C4-2B (cell line): ENCODE data around the gene WWC1.

Source experiments
- H3K27ac ChIP-seq: fragments of 450-650 bp; 2 replicates; pipeline ENCODE4 v1.5.1; 2017
- CTCF ChIP-seq: fragments of 450-650 bp; conservative IDR thresholded peaks from 2 replicates; pipeline ENCODE4 v1.5.1; 2017; ENCODE audit warnings: mild to moderate bottlenecking
- ZFX ChIP-seq: fragments of 450-650 bp; IDR thresholded peaks from 2 replicates; pipeline ENCODE4 v1.6.1; 2017

WWC1 gene

GRCh38 chr5:168296682-168297081 is 5.2 kb downstream of the WWC1 start:
- no peak overlapping the region for H3K27ac ChIP-seq
- TF ChIP-seq CTCF, result no peak

DNA sequence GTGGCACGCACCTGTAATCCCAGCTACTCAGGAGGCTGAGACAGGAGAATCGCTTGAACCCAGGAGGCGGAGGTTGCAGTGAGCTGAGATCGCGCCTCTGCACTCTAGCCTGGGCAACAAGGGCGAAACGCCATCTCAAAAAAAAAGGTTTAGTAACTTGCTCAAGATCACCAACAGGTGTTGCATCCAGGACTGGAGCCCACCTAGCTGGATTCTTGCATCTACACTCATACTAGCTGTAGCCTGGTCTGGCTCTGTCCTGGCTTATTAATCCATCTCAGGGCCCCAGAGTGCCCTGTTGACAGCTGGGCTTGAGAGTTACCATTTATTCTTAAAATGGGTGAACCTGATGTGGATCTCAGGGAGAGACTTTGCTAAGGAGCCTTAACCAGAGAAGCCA is 7.5 kb downstream of the WWC1 start:
- no peak overlapping the region for H3K27ac ChIP-seq

DNA sequence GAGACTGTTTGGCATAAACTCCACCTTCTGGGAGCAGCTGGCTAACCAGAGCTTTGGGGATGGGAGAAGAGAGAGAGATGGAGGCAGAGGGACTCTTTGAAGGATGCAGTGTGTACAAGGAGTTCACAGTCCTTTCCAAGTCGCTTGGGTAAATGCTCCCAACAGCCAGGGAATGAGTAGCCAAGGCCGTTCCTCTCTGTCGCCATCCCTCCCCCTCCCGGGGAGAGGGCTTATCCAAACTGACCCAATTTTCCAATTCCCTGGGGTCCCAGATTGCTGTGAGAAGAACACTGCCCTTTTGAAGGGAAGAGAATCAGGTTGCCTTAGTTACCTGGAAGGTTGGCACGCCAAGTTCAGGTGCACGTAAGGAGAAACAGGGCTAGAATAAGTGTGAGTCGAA is 7.9 kb downstream of the WWC1 start:
- H3K27ac ChIP-seq, result no peak overlapping the region
- TF ChIP-seq ZFX (no peak), CTCF (no peak)

More for the DNA sequence above, 7.5 kb downstream of the WWC1 start:
- TF ChIP-seq CTCF (no peak), ZFX (no peak)

GRCh38 chr5:168300326-168301182 is 9.1 kb downstream of the WWC1 start:
- TF ChIP-seq ZFX (no peak), CTCF (no peak)
- no peak overlapping the region for H3K27ac ChIP-seq

- TF ChIP-seq CTCF, result no peak
- TF ChIP-seq ZFX, result no peak
- no peak overlapping the region for H3K27ac ChIP-seq
Observed at GRCh38 chr5:168301593-168302390, 10.3 kb downstream of the WWC1 start.

DNA sequence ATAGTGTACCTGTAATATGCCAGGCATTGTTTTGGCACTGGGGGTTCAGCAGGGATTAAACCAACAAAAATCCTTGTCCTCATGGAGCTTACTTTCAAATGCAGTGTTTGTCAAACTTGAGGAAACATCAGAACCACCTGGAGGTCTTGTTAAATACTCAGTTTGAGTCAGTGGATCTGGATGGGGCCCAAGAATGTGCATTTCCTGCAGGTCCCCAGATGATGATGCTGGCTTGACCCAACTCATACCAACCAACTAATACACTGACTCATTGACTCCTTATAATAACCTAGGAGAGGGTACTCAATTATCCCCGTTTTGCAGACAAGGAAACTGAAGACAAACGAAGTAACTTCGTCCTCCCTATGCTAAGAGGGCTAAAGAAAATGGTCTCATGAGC is 11.3 kb downstream of the WWC1 start:
- no peak overlapping the region for H3K27ac ChIP-seq
- TF ChIP-seq ZFX (no peak), CTCF (no peak)

GRCh38 chr5:168303393-168304025 is 12.1 kb downstream of the WWC1 start:
- H3K27ac ChIP-seq, result no peak overlapping the region
- TF ChIP-seq CTCF (no peak), ZFX (no peak)
